HUES6 (cell line): ENCODE results near the gene GSTO2.

ENCODE experiments used
- H3K27ac ChIP-seq: 2 replicates; pipeline ENCODE4 v1.7.0; 2013; ENCODE audit warnings: low read depth, mild to moderate bottlenecking, low read length, inconsistent platforms
- H3K27me3 ChIP-seq: 2 replicates; pipeline ENCODE4 v1.6.1; 2013; ENCODE audit warnings: low read length; ENCODE audit not compliant: control insufficient read depth, insufficient read depth
- H3K36me3 ChIP-seq: 2 replicates; pipeline ENCODE4 v1.6.1; 2013; ENCODE audit warnings: low read length; ENCODE audit not compliant: control insufficient read depth, insufficient read depth
- H3K4me1 ChIP-seq: 2 replicates; pipeline ENCODE4 v1.6.1; 2013; ENCODE audit warnings: low read length; ENCODE audit not compliant: control insufficient read depth, insufficient read depth
- H3K4me3 ChIP-seq: 2 replicates; pipeline ENCODE4 v1.5.1; 2013; ENCODE audit warnings: low read depth, low read length
- H3K9ac ChIP-seq: one replicate; pipeline ENCODE4 v1.6.1; 2013; ENCODE audit warnings: mild to moderate bottlenecking, low read length
- H3K9me3 ChIP-seq: 2 replicates; pipeline ENCODE4 v1.6.1; 2013; ENCODE audit warnings: low read depth, low read length; ENCODE audit not compliant: control insufficient read depth, insufficient read depth

Gene GSTO2

GRCh38 chr10:104268713-104269645, at the start of gene GSTO2:
TSS of gene GSTO2 (plus strand) at chr10:104269184. CDS start at chr10:104274916, 5,732 bp downstream.
- Histone ChIP-seq H3K4me1 (peaks cover under 1% of the 10 kb centered on the region; the same call in 1 of the 2 replicates), H3K36me3 (peaks cover 47% of the 10 kb centered on the region), H3K9ac (peak within 1 kb of the TSS; percentile 99), H3K27ac (peak within 1 kb of the TSS; percentile 92), H3K9me3 (no peaks in the 10 kb centered on the region), H3K4me3 (peak within 1 kb of the TSS; percentile 92), H3K27me3 (no peaks in the 10 kb centered on the region)

- H3K9ac ChIP-seq, result no peak overlapping the region
- no peaks in the 10 kb centered on the region for H3K36me3 ChIP-seq
- H3K27me3 ChIP-seq, result no peaks in the 10 kb centered on the region
- H3K4me3 ChIP-seq, result no peak overlapping the region
- H3K4me1 ChIP-seq, result no peaks in the 10 kb centered on the region
- no peak overlapping the region for H3K27ac ChIP-seq
- H3K9me3 ChIP-seq, result no peaks in the 10 kb centered on the region
Observed at GRCh38 chr10:104220522-104220921, 48.5 kb upstream of the GSTO2 start.

- Histone ChIP-seq H3K27ac (no peak overlapping the region), H3K36me3 (no peaks in the 10 kb centered on the region), H3K9me3 (no peaks in the 10 kb centered on the region), H3K27me3 (no peaks in the 10 kb centered on the region), H3K4me3 (no peak overlapping the region), H3K4me1 (no peaks in the 10 kb centered on the region), H3K9ac (no peak overlapping the region)
Observed at GRCh38 chr10:104223304-104223703, 45.7 kb upstream of the GSTO2 start.

- no peaks in the 10 kb centered on the region for H3K27me3 ChIP-seq
- no peak overlapping the region for H3K9ac ChIP-seq
- H3K4me1 ChIP-seq, result no peaks in the 10 kb centered on the region
- H3K27ac ChIP-seq, result no peak overlapping the region
- H3K9me3 ChIP-seq, result peaks cover 15% of the 10 kb centered on the region
- H3K4me3 ChIP-seq, result no peak overlapping the region
- H3K36me3 ChIP-seq, result no peaks in the 10 kb centered on the region
Observed at GRCh38 chr10:104230490-104230889, 38.5 kb upstream of the GSTO2 start.

GRCh38 chr10:104231784-104232612, 37.0 kb upstream of the GSTO2 start, which contains the start of gene CFAP43:
TSS of gene CFAP43 (minus strand) at chr10:104232364. CDS start at chr10:104232246, 118 bp downstream.
- Histone ChIP-seq H3K9me3 (peaks cover 16% of the 10 kb centered on the region), H3K4me3 (peak within 1 kb of the TSS; percentile 81), H3K4me1 (no peaks in the 10 kb centered on the region), H3K36me3 (no peaks in the 10 kb centered on the region), H3K27ac (no peak within 1 kb of the TSS), H3K9ac (peak within 1 kb of the TSS; percentile 80), H3K27me3 (no peaks in the 10 kb centered on the region)

GRCh38 chr10:104232613-104233102, 36.3 kb upstream of the GSTO2 start:
- no peaks in the 10 kb centered on the region for H3K27me3 ChIP-seq
- H3K4me1 ChIP-seq, result no peaks in the 10 kb centered on the region
- peak overlapping the region; percentile 81 for H3K4me3 ChIP-seq
- no peaks in the 10 kb centered on the region for H3K36me3 ChIP-seq
- no peak overlapping the region for H3K27ac ChIP-seq
- H3K9me3 ChIP-seq, result peaks cover 16% of the 10 kb centered on the region
- peak overlapping the region; percentile 44 for H3K9ac ChIP-seq

- H3K36me3 ChIP-seq, result no peaks in the 10 kb centered on the region
- no peaks in the 10 kb centered on the region for H3K27me3 ChIP-seq
- no peak overlapping the region for H3K9ac ChIP-seq
- no peaks in the 10 kb centered on the region for H3K4me1 ChIP-seq
- no peak overlapping the region for H3K27ac ChIP-seq
- H3K9me3 ChIP-seq, result peaks cover 16% of the 10 kb centered on the region
- no peak overlapping the region for H3K4me3 ChIP-seq
Observed at GRCh38 chr10:104233817-104234216, 35.2 kb upstream of the GSTO2 start.

GRCh38 chr10:104234934-104235333, 34.0 kb upstream of the GSTO2 start:
- H3K9me3 ChIP-seq, result peaks cover 16% of the 10 kb centered on the region

GRCh38 chr10:104235801-104236200, 33.2 kb upstream of the GSTO2 start:
- Histone ChIP-seq H3K9ac (no peak overlapping the region), H3K27me3 (no peaks in the 10 kb centered on the region), H3K9me3 (peaks cover 16% of the 10 kb centered on the region), H3K4me3 (no peak overlapping the region), H3K36me3 (no peaks in the 10 kb centered on the region), H3K27ac (no peak overlapping the region), H3K4me1 (no peaks in the 10 kb centered on the region)

More at GRCh38 chr10:104234934-104235333, 34.0 kb upstream of the GSTO2 start:
- H3K36me3 ChIP-seq, result no peaks in the 10 kb centered on the region
- H3K9ac ChIP-seq, result no peak overlapping the region
- H3K27me3 ChIP-seq, result no peaks in the 10 kb centered on the region
- H3K4me3 ChIP-seq, result no peak overlapping the region
- H3K27ac ChIP-seq, result no peak overlapping the region
- no peaks in the 10 kb centered on the region for H3K4me1 ChIP-seq

GRCh38 chr10:104240078-104240477, 28.9 kb upstream of the GSTO2 start:
- no peak overlapping the region for H3K9ac ChIP-seq
- H3K4me3 ChIP-seq, result no peak overlapping the region
- H3K9me3 ChIP-seq, result peaks cover 5% of the 10 kb centered on the region; the same call in 1 of the 2 replicates
- no peaks in the 10 kb centered on the region for H3K27me3 ChIP-seq
- no peaks in the 10 kb centered on the region for H3K36me3 ChIP-seq
- H3K27ac ChIP-seq, result no peak overlapping the region
- no peaks in the 10 kb centered on the region for H3K4me1 ChIP-seq
